Measurements from ENCODE around the gene SMYD3.

DNA sequence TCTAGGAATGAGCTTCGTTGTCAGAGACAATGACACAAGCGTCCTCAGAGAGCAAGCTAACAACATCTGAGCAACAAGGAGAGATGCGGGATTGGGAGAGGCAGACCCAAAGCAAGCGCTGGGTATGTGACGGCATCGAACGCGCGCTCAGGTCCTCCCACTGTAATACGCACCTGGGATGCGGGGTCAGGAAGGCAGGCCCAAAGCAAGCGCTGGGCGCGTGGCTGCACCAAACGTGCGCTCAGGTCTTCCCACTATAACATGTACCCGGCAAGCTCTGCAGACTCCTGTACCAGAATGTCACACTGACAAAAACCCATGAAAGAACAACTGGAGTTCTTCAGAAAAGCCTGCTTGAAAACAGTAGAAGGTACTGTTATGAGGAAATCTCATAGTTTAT is 653.8 kb downstream of the SMYD3 start:
- no peak for TF ChIP-seq POLR2A (IDR thresholded peaks at IDR 0.05)
- TF ChIP-seq, protein P1, sequence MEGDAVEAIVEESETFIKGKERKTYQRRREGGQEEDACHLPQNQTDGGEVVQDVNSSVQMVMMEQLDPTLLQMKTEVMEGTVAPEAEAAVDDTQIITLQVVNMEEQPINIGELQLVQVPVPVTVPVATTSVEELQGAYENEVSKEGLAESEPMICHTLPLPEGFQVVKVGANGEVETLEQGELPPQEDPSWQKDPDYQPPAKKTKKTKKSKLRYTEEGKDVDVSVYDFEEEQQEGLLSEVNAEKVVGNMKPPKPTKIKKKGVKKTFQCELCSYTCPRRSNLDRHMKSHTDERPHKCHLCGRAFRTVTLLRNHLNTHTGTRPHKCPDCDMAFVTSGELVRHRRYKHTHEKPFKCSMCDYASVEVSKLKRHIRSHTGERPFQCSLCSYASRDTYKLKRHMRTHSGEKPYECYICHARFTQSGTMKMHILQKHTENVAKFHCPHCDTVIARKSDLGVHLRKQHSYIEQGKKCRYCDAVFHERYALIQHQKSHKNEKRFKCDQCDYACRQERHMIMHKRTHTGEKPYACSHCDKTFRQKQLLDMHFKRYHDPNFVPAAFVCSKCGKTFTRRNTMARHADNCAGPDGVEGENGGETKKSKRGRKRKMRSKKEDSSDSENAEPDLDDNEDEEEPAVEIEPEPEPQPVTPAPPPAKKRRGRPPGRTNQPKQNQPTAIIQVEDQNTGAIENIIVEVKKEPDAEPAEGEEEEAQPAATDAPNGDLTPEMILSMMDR (IDR thresholded peaks at IDR 0.05): no peak

Measured in adrenal gland (tissue), 5 donors.